ENCODE results near the gene ADH7. TPM values are rescaled to one million over a fixed set of nuclear protein-coding genes. Genes with fewer than 3 reads are reported as not detected.

Gene ADH7
- total RNA-seq, 1 experiment from 2014 or later: not detected

- no peaks in the 10 kb centered on the region for H3K36me3 Mint-ChIP-seq (ENCODE audit: insufficient read depth, unreplicated experiment)
- POLR2A ChIA-PET: no interaction called here
These were observed 11.9 kb upstream of the ADH7 start for GRCh38 chr4:99447079-99447478.

GRCh38 chr4:99438405-99438780 is 3.3 kb upstream of the ADH7 start:
- no peaks in the 10 kb centered on the region for H3K9me3 ChIP-seq
- CTCF ChIA-PET: no interaction called here
- POLR2A ChIA-PET: no interaction called here

More at GRCh38 chr4:99447079-99447478, 11.9 kb upstream of the ADH7 start:
- Mint-ChIP-seq H3K27me3 (ENCODE audit: insufficient read depth, unreplicated experiment) (no peaks in the 10 kb centered on the region), H3K27ac (ENCODE audit: unreplicated experiment) (no peak overlapping the region), H3K4me1 (ENCODE audit: low read depth, unreplicated experiment) (no peaks in the 10 kb centered on the region), H3K4me3 (ENCODE audit: unreplicated experiment) (no peak overlapping the region), H3K9me3 (ENCODE audit: unreplicated experiment) (peaks cover 17% of the 10 kb centered on the region)
- CTCF ChIA-PET: no interaction called here
- H3K4me1 ChIP-seq: no peaks in the 10 kb centered on the region
- no peaks in the 10 kb centered on the region for H3K9me3 ChIP-seq
- intact Hi-C loops (cut with micrococcal nuclease; ENCODE audit: unreplicated experiment): no loop called here
- no peaks in the 10 kb centered on the region for H3K27me3 ChIP-seq (replicated peaks; ENCODE audit: control insufficient read depth, insufficient read depth, low read length)
- H3K36me3 ChIP-seq (ENCODE audit: control insufficient read depth, insufficient read depth, low read length): no peaks in the 10 kb centered on the region
- TF ChIP-seq CTCF (IDR thresholded peaks at IDR 0.05; ENCODE audit: insufficient read depth in 1 of 2, low read depth in 1 of 2, low read length in 1 of 2, severe bottlenecking in 1 of 2, unreplicated experiment in 1 of 2): no peak
- DNase-seq: no peak
- no TSS peak for BruUV-seq (replicated peaks)
- no peak overlapping the region for H3K4me3 ChIP-seq (ENCODE audit: low read depth, low read length)

GRCh38 chr4:99437723-99438404 is 2.7 kb upstream of the ADH7 start:
- no peaks in the 10 kb centered on the region for H3K27me3 ChIP-seq (replicated peaks; ENCODE audit: control insufficient read depth, insufficient read depth, low read length)
- DNase-seq: no peak
- no peak for TF ChIP-seq CTCF (IDR thresholded peaks at IDR 0.05; ENCODE audit: insufficient read depth in 1 of 2, low read depth in 1 of 2, low read length in 1 of 2, severe bottlenecking in 1 of 2, unreplicated experiment in 1 of 2)
- Mint-ChIP-seq H3K36me3 (ENCODE audit: insufficient read depth, unreplicated experiment) (no peaks in the 10 kb centered on the region), H3K4me3 (ENCODE audit: unreplicated experiment) (no peak overlapping the region), H3K4me1 (ENCODE audit: low read depth, unreplicated experiment) (no peaks in the 10 kb centered on the region), H3K9me3 (ENCODE audit: unreplicated experiment) (no peaks in the 10 kb centered on the region), H3K27me3 (ENCODE audit: insufficient read depth, unreplicated experiment) (peaks cover 2% of the 10 kb centered on the region), H3K27ac (ENCODE audit: unreplicated experiment) (no peak overlapping the region)
- no peak overlapping the region for H3K4me3 ChIP-seq (ENCODE audit: low read depth, low read length)
- ChIA-PET CTCF (no interaction called here), POLR2A (no interaction called here)
- no peaks in the 10 kb centered on the region for H3K9me3 ChIP-seq
- no peaks in the 10 kb centered on the region for H3K36me3 ChIP-seq (ENCODE audit: control insufficient read depth, insufficient read depth, low read length)
- BruUV-seq (replicated peaks): no TSS peak
- intact Hi-C loops (cut with micrococcal nuclease; ENCODE audit: unreplicated experiment): no loop called here
- H3K4me1 ChIP-seq: no peaks in the 10 kb centered on the region

More at GRCh38 chr4:99438405-99438780, 3.3 kb upstream of the ADH7 start:
- no peak overlapping the region for H3K27ac Mint-ChIP-seq (ENCODE audit: unreplicated experiment)
- no peak overlapping the region for H3K4me3 Mint-ChIP-seq (ENCODE audit: unreplicated experiment)
- Histone ChIP-seq H3K4me1 (no peaks in the 10 kb centered on the region), H3K4me3 (ENCODE audit: low read depth, low read length) (no peak overlapping the region), H3K27me3 (replicated peaks; ENCODE audit: control insufficient read depth, insufficient read depth, low read length) (no peaks in the 10 kb centered on the region), H3K36me3 (ENCODE audit: control insufficient read depth, insufficient read depth, low read length) (no peaks in the 10 kb centered on the region)
- no peak for TF ChIP-seq CTCF (IDR thresholded peaks at IDR 0.05; ENCODE audit: insufficient read depth in 1 of 2, low read depth in 1 of 2, low read length in 1 of 2, severe bottlenecking in 1 of 2, unreplicated experiment in 1 of 2)
- no peaks in the 10 kb centered on the region for H3K36me3 Mint-ChIP-seq (ENCODE audit: insufficient read depth, unreplicated experiment)
- peaks cover 2% of the 10 kb centered on the region for H3K27me3 Mint-ChIP-seq (ENCODE audit: insufficient read depth, unreplicated experiment)
- no peaks in the 10 kb centered on the region for H3K9me3 Mint-ChIP-seq (ENCODE audit: unreplicated experiment)
- intact Hi-C loops (cut with micrococcal nuclease; ENCODE audit: unreplicated experiment): no loop called here
- BruUV-seq (replicated peaks): no TSS peak
- H3K4me1 Mint-ChIP-seq (ENCODE audit: low read depth, unreplicated experiment): no peaks in the 10 kb centered on the region
- DNase-seq: no peak

Data from Caco-2 (cell line).